ENCODE measurements around the gene PPM1L. TPM values are rescaled to one million over a fixed set of nuclear protein-coding genes. Genes with fewer than 3 reads are reported as not detected.

PPM1L gene
- total RNA-seq, 6 experiments from 2014 or later = 1.3 to 1.7 (median 1.6) TPM

DNA sequence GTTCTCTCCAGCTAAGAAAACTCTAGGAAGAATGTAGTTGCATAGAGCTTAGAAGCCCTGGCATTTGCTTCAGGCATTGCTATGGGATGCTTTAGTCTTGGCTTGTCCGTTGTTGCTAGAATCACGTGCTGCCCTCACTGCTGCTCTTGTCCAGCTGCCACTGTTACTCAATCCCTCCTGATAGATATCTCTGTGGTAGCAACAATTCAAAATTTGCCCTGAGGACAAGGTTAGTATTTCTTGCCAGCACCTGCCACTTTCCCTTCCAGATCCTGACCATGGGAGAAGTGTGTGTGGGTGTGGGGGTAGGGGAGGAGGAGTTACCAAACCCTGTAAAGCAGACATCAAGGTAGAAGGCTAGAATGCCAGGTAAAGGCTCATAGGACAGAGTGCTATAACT, 113.8 kb downstream of the PPM1L start:
- Mint-ChIP-seq H3K27me3 (ENCODE audit: insufficient read depth) (no peaks in the 10 kb centered on the region), H3K4me1 (ENCODE audit: low read depth) (no peaks in the 10 kb centered on the region), H3K4me3 (no peak overlapping the region), H3K9me3 (no peaks in the 10 kb centered on the region), H3K27ac (no peak overlapping the region), H3K36me3 (ENCODE audit: low read depth) (no peaks in the 10 kb centered on the region)
- TF ChIP-seq, protein P1, sequence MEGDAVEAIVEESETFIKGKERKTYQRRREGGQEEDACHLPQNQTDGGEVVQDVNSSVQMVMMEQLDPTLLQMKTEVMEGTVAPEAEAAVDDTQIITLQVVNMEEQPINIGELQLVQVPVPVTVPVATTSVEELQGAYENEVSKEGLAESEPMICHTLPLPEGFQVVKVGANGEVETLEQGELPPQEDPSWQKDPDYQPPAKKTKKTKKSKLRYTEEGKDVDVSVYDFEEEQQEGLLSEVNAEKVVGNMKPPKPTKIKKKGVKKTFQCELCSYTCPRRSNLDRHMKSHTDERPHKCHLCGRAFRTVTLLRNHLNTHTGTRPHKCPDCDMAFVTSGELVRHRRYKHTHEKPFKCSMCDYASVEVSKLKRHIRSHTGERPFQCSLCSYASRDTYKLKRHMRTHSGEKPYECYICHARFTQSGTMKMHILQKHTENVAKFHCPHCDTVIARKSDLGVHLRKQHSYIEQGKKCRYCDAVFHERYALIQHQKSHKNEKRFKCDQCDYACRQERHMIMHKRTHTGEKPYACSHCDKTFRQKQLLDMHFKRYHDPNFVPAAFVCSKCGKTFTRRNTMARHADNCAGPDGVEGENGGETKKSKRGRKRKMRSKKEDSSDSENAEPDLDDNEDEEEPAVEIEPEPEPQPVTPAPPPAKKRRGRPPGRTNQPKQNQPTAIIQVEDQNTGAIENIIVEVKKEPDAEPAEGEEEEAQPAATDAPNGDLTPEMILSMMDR (IDR thresholded peaks at IDR 0.05) = no peak
- DNase-seq = peak; percentile 4

DNA sequence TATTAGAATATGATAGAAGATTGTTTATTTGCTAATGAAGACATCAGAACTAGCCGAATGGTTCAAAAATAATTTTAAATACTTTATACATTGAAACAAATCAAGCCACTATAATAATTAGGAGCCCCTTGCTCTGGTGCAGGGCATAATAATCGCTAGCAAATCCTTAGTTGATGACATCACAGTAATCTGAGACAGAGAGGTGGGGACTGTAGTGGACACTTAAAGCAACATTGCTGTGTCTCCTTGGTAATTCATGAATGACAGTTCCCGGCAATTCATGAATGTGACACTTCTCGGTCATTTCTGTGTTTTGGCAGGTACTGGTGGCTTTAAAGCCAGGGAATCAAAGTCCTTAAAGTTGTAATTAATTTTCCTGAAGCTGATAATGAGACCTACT, 114.3 kb downstream of the PPM1L start:
- Mint-ChIP-seq H3K4me1 (ENCODE audit: low read depth) (no peaks in the 10 kb centered on the region), H3K36me3 (ENCODE audit: low read depth) (no peaks in the 10 kb centered on the region), H3K9me3 (no peaks in the 10 kb centered on the region), H3K27ac (no peak overlapping the region), H3K4me3 (no peak overlapping the region), H3K27me3 (ENCODE audit: insufficient read depth) (no peaks in the 10 kb centered on the region)
- TF ChIP-seq, protein P1 (IDR thresholded peaks at IDR 0.05) = no peak
- DNase-seq = no peak

DNA sequence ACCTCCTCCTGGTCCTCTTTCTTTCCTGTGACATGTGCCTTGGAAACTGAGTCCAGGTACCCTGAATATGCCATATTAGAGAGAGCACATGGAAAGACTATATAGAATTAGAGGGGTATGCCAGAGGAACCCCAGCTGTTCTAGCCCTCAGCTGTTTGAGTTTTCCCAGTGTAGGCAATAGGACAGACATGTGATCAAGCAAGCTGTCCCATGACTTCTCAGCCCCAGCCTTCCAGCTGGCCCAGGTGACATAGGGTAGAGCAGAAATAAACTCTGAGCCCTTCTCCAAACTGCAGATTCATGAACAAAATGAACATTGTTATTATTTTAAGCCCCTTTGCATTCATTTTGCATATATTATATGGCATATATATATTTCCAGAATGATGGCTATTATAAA, 118.7 kb downstream of the PPM1L start:
- H3K9me3 Mint-ChIP-seq = no peaks in the 10 kb centered on the region
- TF ChIP-seq, protein P1 (IDR thresholded peaks at IDR 0.05) = no peak
- H3K4me3 Mint-ChIP-seq = no peak overlapping the region
- H3K36me3 Mint-ChIP-seq (ENCODE audit: low read depth) = no peaks in the 10 kb centered on the region
- H3K4me1 Mint-ChIP-seq (ENCODE audit: low read depth) = no peaks in the 10 kb centered on the region
- no peaks in the 10 kb centered on the region for H3K27me3 Mint-ChIP-seq (ENCODE audit: insufficient read depth)
- no peak overlapping the region for H3K27ac Mint-ChIP-seq
- DNase-seq = no peak

DNA sequence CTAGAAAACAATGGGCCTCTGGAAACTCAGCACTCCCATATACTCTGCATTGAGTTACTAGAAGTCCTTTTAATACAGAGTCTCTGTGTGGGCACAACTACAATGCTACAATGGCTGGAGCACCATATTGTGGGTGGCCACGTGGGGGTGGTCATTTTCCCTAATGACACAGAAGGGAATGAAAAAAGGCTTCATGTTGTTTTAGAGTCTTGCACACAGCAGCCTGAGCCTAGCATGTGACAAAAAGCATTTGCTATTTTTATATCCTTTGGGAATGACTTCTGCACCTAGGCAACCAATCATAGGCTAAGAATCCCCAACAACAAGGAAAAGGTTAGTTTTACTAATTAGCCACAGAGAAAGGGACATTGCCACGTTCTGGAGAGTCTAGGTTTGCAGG, 120.6 kb downstream of the PPM1L start:
- H3K9me3 Mint-ChIP-seq = no peaks in the 10 kb centered on the region
- no peaks in the 10 kb centered on the region for H3K36me3 Mint-ChIP-seq (ENCODE audit: low read depth)
- H3K4me1 Mint-ChIP-seq (ENCODE audit: low read depth) = no peaks in the 10 kb centered on the region
- no peak overlapping the region for H3K27ac Mint-ChIP-seq
- H3K4me3 Mint-ChIP-seq = no peak overlapping the region
- DNase-seq = no peak
- H3K27me3 Mint-ChIP-seq (ENCODE audit: insufficient read depth) = no peaks in the 10 kb centered on the region
- TF ChIP-seq, protein P1 (IDR thresholded peaks at IDR 0.05) = no peak

DNA sequence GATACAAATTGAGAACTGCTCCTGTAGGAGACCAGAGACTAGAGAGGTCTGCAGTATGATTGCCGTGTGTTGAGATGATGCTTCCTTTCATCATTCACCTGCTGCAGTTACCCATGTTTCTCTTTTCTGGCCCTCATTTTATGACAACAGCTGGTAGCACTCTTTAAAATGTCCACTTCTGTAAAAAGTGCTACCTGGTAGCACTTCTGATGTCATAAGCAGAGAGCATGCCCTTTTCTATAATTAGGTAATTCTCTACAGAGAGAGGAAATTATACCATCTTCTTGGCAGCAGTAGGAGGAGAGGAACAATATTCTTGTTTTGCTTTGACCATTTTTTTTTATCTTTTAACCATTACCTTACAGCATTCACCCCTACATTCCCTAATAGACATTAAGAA, 123.8 kb downstream of the PPM1L start:
- peaks cover 4% of the 10 kb centered on the region; the same call in 1 of the 2 replicates for H3K9me3 Mint-ChIP-seq
- TF ChIP-seq, protein P1 (IDR thresholded peaks at IDR 0.05) = no peak
- H3K27me3 Mint-ChIP-seq (ENCODE audit: insufficient read depth) = no peaks in the 10 kb centered on the region
- no peak overlapping the region for H3K27ac Mint-ChIP-seq
- no peaks in the 10 kb centered on the region for H3K36me3 Mint-ChIP-seq (ENCODE audit: low read depth)
- no peaks in the 10 kb centered on the region for H3K4me1 Mint-ChIP-seq (ENCODE audit: low read depth)
- DNase-seq = no peak
- H3K4me3 Mint-ChIP-seq = no peak overlapping the region

DNA sequence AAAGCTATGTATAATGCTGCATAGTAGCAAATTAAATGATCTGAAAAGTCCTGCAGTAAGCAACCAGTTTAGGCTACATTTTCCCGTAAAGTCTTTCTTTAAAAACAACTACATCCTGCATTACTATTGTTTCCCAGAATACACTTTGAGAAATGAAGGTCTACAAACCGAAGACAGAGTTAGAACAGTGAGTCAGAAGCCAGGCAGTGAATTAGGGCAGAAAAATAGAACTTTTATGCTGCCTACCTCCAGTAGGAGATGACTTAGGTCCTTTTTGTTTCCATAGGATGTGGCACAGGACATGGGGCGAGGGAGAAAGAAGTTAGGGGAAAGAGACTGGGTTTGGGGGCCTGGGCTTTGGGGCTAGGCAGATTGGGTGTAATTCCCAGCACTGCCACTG, 127.3 kb downstream of the PPM1L start:
- no peak overlapping the region for H3K27ac Mint-ChIP-seq
- TF ChIP-seq, protein P1 (IDR thresholded peaks at IDR 0.05) = no peak
- H3K4me3 Mint-ChIP-seq = no peak overlapping the region
- no peaks in the 10 kb centered on the region for H3K4me1 Mint-ChIP-seq (ENCODE audit: low read depth)
- peaks cover 9% of the 10 kb centered on the region for H3K9me3 Mint-ChIP-seq
- H3K36me3 Mint-ChIP-seq (ENCODE audit: low read depth) = no peaks in the 10 kb centered on the region
- no peak for DNase-seq
- no peaks in the 10 kb centered on the region for H3K27me3 Mint-ChIP-seq (ENCODE audit: insufficient read depth)
